Heart right ventricle (tissue), 16 donors: ENCODE measurements around the gene PCBP4. TPM values are rescaled to one million over a fixed set of nuclear protein-coding genes. Genes with fewer than 3 reads are reported as not detected.

Experiments
- ATAC-seq, 8 donors: fragments of 200-7000 bp; cut with Tn5 transposase; one replicate each; pipeline ENCODE4 v1.9.1; 2020; ENCODE audit warnings: mild to moderate bottlenecking in 8 of 8, moderate library complexity in 8 of 8, moderate number of reproducible peaks in 1 of 8
- DNase-seq, 2 donors: peaks; one replicate each; pipeline ENCODE4 v3.0.0-alpha.2; 2020
- H3K27ac ChIP-seq, 10 donors: fragments of 200-600 bp; sonication (generic) in 2 of 10; one replicate each; pipeline versions ENCODE4 v1.5.0 to v1.8.0; 2020 to 2022; ENCODE audit warnings: mild to moderate bottlenecking in 3 of 10
- H3K27me3 ChIP-seq, 7 donors: fragments of 200-600 bp; one replicate each; pipeline ENCODE4 v1.8.0; 2021 to 2022; ENCODE audit warnings: mild to moderate bottlenecking in 2 of 7
- H3K36me3 ChIP-seq, 9 donors: fragments of 200-600 bp; sonication (generic) in 1 of 9; one replicate each; pipeline versions ENCODE4 v1.5.0 to v1.8.0; 2020 to 2022; ENCODE audit warnings: mild to moderate bottlenecking in 2 of 9
- H3K4me1 ChIP-seq, 9 donors: fragments of 200-600 bp; sonication (generic) in 1 of 9; one replicate each; pipeline versions ENCODE4 v1.5.0 to v1.8.0; 2020 to 2022; ENCODE audit warnings: mild to moderate bottlenecking in 4 of 9
- H3K4me3 ChIP-seq, 10 donors: fragments of 200-600 bp; sonication (generic) in 2 of 10; one replicate each; pipeline versions ENCODE4 v1.5.0 to v1.8.0; 2020 to 2022; ENCODE audit warnings: mild to moderate bottlenecking in 7 of 10, moderate library complexity in 2 of 10
- H3K9me3 ChIP-seq, 11 donors: fragments of 200-600 bp in 10 of 11; sonication (generic) in 2 of 11; one replicate each; pipeline versions ENCODE4 v1.5.0 to v1.8.0; 2013 to 2022; ENCODE audit warnings: mild to moderate bottlenecking in 2 of 11, control low read depth in 1 of 11, moderate library complexity in 1 of 11
- CTCF ChIP-seq, 9 donors: fragments of 200-600 bp; sonication (generic) in 2 of 9; IDR thresholded peaks; one replicate each; pipeline versions ENCODE4 v1.5.0 to v1.8.0; 2021 to 2022; ENCODE audit warnings: antibody characterized with exemption in 9 of 9, mild to moderate bottlenecking in 5 of 9, moderate library complexity in 1 of 9
- WGBS, 2 donors: extraction: QIAGEN DNeasy Blood & Tissue Kit; methylation state at CpG; one replicate each; pipeline ENCODE4 v1.1.7; 2013; ENCODE audit warnings: inconsistent platforms in 1 of 2; 5-methylcytosine and 5-hydroxymethylcytosine counted together
- intact Hi-C, 10 donors: fragments of 100-400 bp; cut with DNase I; formaldehyde crosslinking; loops; one replicate each; pipeline versions ENCODE4 v1.11.1 to v1.14.2; 2022
- polyA plus RNA-seq, 2 donors: library from polyadenylated mRNA; stranded (reverse); fragments of 200-250 nt; gene quantifications; one replicate each; pipeline ENCODE4 v1.2.3, GENCODE V29; 2013
- total RNA-seq, 10 donors: library from RNA; stranded (reverse); fragmentation: NEBNext Ultra II Directional in 3 of 10; extraction: Animal tissue kit (Norgen Biotek cat#: 25700) in 3 of 10; gene quantifications; one replicate each; pipeline versions ENCODE4 v1.2.1 to v1.2.4, GENCODE V29; 2021 to 2023
- donor health status: Arrhythmogenic right ventricular cardiomyopathy.
- donor health status: ischemic (EF 13 %, LVEDD 7.1; RV severe dilation, severe dysfunction).
- donor health status: healthy with polysubstance abuse.
- donor health status: DM: no; HTN: yes; CAD: no.
- donor health status: DM: no; HTN: no; CAD: no.
- donor health status: ischemic (EF 25% LVEDD 6.9; RV normal size, moderate dysfunction).
- donor health status: ischemic (EF 25% LVEDD 5.7; RV mildly dilated, moderate dysfunction).
- donor health status: healthy.
- donor health status: DM: yes; HTN: yes; CAD: no.
- donor health status: Ischemic cardiomyopathy.
- donor health status: ischemic (EF 35%, LVEDD 5.7; RV mildly dilated, moderate dysfunction).
- donor health status: nonischemic (EF 11% LVEDD 7.7; RV severe dilation, severe dysfunction).
- donor health status: DM: yes; HTN: yes; CAD: no.
- donor health status: PGD.
- donor health status: ischemic (EF 29% LVEDD 5.4; RV normal size, mild dysfunction).
- donor health status: nonischemic (EF 23%, LVEDD 6.1; RV moderate dilation, normal function).

PCBP4 gene
- total and polyA plus RNA-seq, 12 donors: 55.1 to 123 (median 62.2) TPM

- DNase-seq: no peak
- Histone ChIP-seq H3K4me3 (no peak overlapping the region), H3K9me3 (no peaks in the 10 kb centered on the region), H3K27me3 (peaks cover 0 to 15% (median 0%) of the 10 kb centered on the region in 7 donors), H3K36me3 (peaks cover 0 to 44% (median 17%) of the 10 kb centered on the region in 9 donors), H3K4me1 (peaks cover 26 to 60% (median 46%) of the 10 kb centered on the region in 9 donors), H3K27ac (no peak overlapping the region)
- TF ChIP-seq CTCF (IDR thresholded peaks at IDR 0.05): no peak
- no peak for ATAC-seq
- intact Hi-C loops: no loop called here
- WGBS, 2 donors: 81 to 85% methylated on average over 10 of the region's 10 CpGs
These were observed 6.9 kb downstream of the PCBP4 start for GRCh38 chr3:51960386-51960785.

- no peak for DNase-seq
- Histone ChIP-seq H3K9me3 (no peaks in the 10 kb centered on the region), H3K4me1 (peaks cover 26 to 58% (median 39%) of the 10 kb centered on the region in 9 donors), H3K4me3 (no peak overlapping the region), H3K27ac (no peak overlapping the region), H3K27me3 (peaks cover 0 to 22% (median 0%) of the 10 kb centered on the region in 7 donors), H3K36me3 (peaks cover 0 to 44% (median 17%) of the 10 kb centered on the region in 9 donors)
- TF ChIP-seq CTCF (IDR thresholded peaks at IDR 0.05): no peak
- WGBS, 2 donors: 98 to 99% methylated on average over 7 of the region's 7 CpGs
- ATAC-seq: no peak
- intact Hi-C loops: no loop called here
These were observed 7.6 kb downstream of the PCBP4 start for GRCh38 chr3:51959651-51960050.

- intact Hi-C loops: no loop called here
- 93 to 95% methylated on average over 20 of the region's 20 CpGs for WGBS, 2 donors
- peaks cover 0 to 44% (median 17%) of the 10 kb centered on the region in 9 donors for H3K36me3 ChIP-seq
- no peak for TF ChIP-seq CTCF (IDR thresholded peaks at IDR 0.05)
- DNase-seq: no peak
- no peak overlapping the region for H3K4me3 ChIP-seq
- no peak for ATAC-seq
- no peak overlapping the region for H3K27ac ChIP-seq
- H3K4me1 ChIP-seq: peaks cover 21 to 50% (median 31%) of the 10 kb centered on the region in 9 donors
- peaks cover 0 to 23% (median 0%) of the 10 kb centered on the region in 7 donors for H3K27me3 ChIP-seq
- no peaks in the 10 kb centered on the region for H3K9me3 ChIP-seq
These were observed 8.4 kb downstream of the PCBP4 start for GRCh38 chr3:51958603-51959521.

GRCh38 chr3:51957520-51958205 lies 9.6 kb downstream of the PCBP4 start:
- Histone ChIP-seq H3K36me3 (peaks cover 0 to 44% (median 17%) of the 10 kb centered on the region in 9 donors), H3K27ac (no peak overlapping the region), H3K9me3 (no peaks in the 10 kb centered on the region), H3K27me3 (peaks cover 0 to 23% (median 0%) of the 10 kb centered on the region in 7 donors), H3K4me1 (peaks cover 11 to 38% (median 27%) of the 10 kb centered on the region in 9 donors), H3K4me3 (no peak overlapping the region)
- ATAC-seq (no peak), DNase-seq (no peak)
- TF ChIP-seq CTCF (IDR thresholded peaks at IDR 0.05): no peak
- 94 to 96% methylated on average over 15 of the region's 15 CpGs for WGBS, 2 donors
- intact Hi-C loops: no loop called here
